HG03025 (cell line): ENCODE measurements around the gene INPP5A.

Source experiments
- ATAC-seq: cut with Tn5 transposase; IDR thresholded peaks from one replicate; pipeline ENCODE4 v1.9.1; 2021; ENCODE audit warnings: mild to moderate bottlenecking, moderate library complexity; ENCODE audit not compliant: unreplicated experiment, low FRiP score

The INPP5A gene

DNA sequence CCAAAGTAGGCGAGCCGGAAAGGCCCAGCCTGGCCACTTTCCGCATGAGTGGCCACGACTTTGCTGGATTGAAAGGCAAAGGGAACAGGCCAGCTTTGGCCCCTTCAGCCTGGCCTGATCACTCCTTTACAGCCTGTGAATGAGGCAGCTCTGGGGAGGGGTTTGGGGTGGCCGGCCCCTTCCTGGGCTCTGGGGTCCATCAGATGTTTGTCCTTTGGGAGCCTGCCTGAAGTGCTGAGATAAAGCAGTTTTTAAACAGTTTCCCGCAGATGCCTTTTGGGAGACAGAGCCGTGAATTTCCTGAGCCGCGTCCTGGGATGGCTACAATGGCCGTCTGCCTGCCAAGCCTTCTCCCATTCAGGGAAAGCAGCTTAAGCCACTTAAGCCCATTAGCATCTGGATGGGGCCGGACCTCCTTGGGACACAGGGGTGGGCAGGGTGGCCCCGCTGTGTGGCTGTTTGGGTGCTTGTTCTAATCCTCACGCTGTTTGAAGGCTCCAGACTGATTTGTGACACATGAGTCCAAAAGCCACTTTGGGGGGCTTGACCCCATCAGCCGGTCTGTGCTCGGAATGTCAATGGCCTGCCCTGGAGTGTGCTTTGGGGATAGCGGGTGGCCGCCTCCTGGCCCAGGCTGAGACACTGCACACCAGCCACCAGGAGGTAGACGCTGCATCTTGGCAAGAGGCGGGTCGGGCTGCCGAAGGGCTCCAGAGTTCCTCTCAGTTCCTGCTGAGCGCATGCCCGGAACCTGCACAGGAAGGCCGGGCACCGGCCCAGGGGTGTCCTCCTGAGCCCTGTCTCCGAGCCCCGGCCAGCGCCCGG lies 209.4 kb downstream of the INPP5A start:
- no peak for ATAC-seq

DNA sequence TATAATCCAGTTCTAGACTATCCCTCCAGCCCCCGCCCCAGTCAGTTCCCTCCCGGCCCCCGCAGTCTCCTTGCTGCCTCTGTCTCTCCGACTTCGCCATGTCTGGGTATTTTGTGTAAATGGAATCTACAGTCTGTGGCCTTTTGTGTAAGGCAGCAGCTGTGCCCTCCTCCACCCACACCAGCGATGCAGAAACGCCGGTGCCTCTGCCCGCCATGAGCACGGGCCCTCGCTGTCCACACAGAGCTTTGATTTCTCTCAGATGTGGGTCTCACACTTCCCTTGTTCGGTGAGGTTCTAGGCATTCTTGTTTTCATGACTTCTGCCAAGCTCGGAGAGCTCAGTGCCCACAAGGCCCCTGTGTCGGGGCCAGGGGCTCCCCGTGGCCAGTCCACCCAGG lies 210.5 kb downstream of the INPP5A start:
- no peak for ATAC-seq

DNA sequence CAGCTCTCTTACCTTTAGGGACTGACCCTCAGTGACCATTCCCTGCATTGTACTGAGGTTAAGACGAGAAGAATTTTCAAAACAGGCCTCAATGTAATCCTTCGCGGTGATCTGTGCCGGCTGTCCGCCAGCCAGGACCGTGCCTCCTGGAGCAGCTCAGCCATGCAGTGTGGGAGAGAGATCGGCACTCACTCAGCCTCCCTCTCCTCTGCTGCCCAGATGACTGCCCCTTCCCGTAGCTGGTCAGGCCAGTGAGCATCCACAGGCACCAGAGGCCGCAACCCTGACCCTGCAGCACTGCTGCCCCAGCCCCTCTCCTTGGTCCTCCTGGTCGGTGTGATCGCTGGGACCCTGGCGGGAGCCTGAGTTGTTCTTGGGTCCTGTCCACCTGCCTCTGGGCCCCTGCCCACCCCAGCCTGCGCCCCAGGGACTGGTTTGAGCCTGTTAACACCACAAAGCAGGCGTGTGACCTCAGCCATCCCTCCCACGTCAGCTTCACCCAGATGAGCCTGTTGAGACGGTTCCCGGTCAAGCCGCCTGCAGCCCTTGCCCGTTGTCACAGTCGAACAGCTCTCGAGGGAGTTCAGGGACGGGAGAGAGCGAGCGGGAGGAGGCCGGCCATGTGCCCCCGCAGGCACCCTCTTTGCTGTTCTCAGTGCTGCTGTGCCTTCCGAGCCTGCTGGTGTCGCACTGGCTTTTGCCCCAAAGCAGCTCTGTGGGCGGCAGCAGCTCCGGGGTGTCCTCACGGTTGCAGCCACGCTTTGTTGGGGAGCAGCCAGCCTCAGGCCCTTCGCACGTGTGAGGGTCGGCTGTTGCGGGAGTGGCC lies 211.2 kb downstream of the INPP5A start:
- ATAC-seq, result no peak

DNA sequence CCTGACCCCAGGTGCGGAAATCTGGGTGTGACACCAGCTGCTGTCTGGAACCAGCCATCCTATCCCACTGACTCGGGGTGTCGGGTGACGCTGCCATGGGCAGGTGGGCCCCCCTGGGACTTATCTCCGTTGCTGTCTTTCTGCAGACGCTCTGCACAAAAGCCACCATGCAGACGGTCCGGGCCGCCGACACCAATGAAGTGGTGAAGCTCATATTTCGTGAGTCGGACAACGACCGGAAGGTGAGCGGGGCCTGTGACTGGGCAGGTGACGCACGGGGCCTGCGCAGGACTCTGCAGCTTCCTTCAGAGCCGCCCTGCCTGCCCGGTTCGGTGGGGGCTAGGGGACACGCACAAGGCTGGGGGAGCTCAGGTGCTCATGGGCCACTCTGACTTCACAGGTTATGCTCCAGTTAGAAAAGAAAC lies 211.8 kb downstream of the INPP5A start:
- ATAC-seq, result no peak

DNA sequence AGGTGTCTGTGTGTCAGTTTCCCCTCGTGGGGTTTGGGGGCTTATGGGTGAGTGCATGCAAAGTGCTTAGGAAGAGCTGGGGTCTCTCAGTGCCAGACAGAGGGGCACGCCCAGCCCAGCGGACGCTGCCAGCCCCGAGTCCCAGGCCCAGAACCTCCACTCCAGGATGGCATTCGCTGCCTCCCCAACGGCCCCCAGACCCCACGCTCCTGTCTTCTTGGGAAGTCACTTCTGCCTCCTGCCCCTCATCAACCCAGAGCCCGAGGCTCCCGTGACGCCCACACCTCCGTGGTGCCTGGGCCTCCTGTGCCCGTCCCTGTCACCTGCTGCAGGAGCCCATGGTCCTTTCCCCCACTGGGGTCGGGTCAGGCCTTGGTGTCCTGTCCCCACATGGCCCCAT lies 213.3 kb downstream of the INPP5A start:
- ATAC-seq, result no peak

DNA sequence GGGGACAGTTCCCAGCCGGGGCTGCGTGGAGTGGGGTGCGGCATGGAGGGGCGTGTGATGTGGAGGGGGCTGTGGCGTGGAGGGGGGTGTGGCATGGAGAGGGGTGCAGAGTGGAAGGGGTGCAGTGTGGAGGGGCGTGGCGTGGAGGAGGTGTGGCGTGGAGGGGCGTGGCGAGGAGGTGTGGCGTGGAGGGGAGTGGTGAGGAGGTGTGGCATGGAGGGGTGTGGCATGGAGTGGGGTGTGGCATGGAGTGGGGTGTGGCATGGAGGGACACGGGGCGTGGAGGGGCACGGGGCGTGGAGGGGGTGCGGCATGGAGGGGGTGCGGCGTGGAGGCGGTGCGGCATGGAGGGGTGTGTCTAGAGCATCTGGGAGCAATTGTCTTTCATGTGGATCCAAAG lies 214.8 kb downstream of the INPP5A start:
- ATAC-seq, result no peak

DNA sequence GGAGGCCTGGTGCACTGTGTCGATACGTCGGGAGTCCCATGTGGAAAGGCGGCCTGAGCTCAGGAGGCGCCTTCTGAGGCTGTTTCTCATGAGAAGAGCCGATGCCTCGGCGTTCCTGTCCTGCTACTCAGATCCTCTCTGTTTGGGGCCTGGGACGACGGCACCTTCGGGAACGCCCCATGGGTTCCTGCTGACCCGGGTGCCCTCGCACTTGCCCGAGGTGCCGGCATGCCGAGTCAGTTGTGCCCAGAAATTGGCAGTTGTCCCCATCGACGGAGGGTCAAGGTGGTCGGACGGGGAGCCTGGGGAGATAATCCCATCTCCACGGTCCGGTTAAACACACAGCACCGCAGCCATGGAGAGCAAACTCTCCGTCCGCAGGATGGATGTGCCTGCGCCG lies 215.4 kb downstream of the INPP5A start:
- no peak for ATAC-seq

DNA sequence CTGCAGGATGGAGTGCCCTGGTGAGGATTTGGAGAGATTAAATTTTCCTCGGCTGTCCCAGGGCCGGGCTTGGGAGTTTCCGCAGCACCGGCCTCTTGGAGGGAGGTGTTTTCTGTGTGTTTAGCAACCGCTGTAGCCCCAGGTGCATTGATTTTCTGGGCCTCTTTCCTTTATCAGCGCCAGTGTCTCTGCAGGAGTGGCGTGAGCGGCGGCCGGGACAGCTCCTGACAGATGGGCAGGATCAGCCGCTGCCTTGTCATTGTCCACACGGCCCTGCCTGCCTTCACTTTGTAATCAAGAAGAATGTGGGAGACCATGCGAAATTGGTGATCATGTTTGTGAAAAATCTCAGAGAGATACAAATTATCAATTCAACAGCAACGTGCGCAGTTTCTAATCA lies 216.0 kb downstream of the INPP5A start:
- no peak for ATAC-seq

DNA sequence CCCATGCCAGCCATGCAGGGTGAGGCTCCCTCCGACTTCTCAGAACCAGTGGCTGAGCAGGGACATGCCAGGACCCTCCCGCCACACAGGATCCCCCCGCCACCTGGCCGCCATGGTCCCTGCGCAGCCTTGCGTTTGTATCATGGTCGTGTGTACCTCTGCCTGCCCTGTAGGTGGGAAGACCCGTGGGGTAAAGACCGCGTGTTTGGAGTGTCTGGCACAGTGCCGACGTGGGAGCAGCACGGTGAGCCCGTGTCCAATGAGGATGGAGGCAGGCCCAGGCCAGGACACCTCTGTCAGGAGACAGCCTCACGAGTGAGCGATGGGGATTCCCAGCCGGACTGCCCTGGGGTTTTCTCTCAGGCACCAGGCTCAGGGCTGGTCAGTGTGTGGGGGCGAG lies 216.5 kb downstream of the INPP5A start:
- no peak for ATAC-seq

DNA sequence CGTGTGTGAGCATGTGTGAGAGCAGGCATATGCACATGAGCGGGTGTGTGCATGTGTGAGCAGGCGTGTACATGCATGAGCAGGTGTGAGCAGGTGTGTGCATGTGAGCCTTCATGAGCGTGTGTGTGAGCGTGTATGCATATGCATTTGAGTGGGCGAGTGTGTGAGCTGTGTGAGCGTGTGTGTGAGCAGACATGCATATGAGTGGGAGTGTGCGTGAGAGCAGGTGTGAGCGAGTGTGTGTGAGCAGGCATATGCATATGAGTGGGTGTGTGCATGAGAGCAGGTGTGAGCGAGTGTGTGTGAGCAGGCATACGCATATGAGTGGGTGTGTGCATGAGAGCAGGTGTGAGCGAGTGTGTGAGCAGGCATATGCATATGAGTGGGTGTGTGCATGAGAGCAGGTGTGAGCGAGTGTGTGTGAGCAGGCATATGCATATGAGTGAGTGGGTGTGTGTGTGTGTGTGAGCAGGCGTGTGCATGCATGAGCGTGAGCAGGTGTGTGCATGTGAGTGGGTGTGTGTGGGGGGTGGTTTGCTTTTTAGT lies 217.7 kb downstream of the INPP5A start:
- ATAC-seq, result no peak

DNA sequence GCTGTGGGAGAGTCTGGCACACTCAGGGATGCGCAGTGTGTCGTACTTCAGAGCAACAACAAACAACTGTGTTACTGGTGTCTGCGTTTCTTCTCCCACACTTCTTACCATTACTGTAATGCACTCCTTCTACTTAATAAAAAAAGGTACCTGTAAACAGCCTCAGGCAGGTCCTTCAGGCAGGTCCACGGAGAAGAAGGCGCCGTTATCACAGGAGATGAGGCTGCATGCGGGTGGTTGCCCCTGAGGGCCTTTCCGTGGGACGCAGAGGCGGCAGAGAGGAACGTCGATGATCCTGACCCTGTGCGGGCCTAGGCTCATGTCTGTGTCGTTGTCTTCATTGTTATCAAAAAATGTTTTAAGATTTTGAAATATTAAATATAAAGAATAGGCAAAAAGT lies 219.0 kb downstream of the INPP5A start:
- ATAC-seq, result no peak

DNA sequence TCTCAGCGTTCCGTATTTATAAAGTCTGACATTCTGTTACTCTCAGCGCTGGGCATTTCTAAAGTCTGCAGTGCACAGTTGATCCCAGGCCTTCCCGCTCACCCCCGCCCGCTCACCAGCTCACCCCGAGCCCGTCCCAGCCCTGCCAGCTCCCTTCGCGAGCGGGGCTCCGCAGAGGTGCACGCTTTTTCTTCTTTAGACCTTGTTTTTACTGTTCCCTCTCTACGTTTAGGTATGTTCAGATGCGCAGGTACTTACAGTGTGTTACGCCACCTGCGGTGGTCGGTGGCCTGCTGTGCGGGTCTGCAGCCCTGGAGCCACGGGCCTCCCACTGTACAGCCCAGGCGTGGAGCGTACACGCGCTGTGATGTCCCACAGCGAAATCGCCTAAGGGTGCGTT lies 219.6 kb downstream of the INPP5A start:
- no peak for ATAC-seq

DNA sequence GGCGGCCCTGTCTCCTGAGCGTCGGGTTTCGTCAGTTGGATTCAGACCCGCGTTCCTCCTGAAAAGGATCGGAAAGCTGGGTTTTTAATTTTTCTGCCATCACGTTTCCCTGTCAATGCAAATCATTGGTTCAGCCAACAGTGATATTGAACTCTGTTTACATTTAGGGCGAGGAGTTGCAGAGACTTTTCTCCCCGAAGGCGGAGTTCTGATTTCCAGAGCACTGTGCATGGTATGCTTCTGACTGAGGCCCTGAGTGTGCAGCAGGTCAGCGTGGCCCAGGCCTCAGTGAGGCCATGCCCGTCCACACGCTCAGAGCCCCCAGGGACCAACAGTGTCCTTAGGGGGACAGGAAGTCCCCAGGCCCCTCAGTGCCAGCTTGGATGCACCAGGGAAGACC lies 221.3 kb downstream of the INPP5A start:
- ATAC-seq, result no peak

DNA sequence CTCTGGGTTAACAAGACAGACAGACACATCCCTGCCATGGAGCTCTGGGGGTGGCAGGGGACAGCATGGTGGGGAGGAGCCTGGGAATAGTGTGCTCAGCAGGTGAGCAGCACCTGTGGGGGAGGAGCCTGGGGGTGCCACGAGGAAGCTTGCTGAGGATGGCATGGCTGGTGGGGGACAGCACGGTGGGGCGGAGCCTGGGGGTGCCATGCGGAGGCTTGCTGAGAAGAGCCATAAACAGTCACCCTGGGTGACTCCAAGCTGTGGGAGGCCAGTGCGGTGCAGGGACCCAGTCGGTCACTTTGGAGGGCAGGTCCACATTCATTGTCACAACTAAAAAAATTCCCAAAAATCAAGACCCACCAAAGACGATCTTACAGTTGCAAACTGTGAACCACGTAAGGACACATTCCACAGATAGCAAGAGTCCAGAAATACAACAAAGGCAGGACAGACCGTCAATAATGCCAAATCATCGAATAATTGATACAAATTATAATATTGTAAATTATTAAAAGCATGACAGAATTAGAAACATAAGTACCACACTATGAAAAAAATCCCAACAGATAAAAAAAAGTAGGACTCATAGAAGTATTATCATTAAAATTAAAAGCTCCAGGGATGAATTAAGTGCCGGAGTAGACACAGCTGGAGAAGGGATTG lies 223.9 kb downstream of the INPP5A start:
- no peak for ATAC-seq

DNA sequence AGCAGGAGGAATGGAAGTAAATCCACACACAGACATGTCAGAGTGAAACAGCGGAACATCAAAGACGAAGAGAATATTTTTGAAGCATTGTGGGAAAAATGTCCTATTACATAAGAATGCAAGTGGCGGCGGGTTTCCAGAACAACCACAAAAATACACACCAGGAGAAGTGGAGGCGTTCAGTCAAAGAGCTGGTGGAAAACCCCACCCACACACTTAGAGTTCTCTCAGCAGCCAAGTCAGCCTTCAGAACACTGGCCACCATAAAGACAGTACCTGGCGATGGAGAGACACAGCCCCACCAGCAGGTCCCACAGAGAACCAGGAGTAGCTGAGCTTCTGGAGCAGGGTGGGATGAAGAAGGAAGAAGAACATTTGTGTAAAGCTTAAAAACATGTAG lies 224.7 kb downstream of the INPP5A start:
- ATAC-seq, result no peak

DNA sequence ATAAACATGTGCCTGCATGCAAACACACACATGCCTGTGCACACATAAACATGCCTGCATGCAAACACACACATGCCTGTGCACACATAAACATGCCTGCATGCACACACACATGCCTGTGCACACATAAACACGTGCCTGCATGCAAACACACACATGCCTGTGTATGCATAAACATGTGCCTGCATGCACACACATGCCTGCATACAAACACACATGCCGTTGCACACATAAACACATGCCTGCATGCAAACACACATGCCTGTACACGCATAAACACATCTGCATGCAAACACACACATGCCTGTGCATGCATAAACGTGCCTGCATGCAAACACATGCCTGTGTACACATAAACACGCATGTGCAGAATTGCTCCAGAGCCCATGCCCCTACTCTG lies 226.0 kb downstream of the INPP5A start:
- ATAC-seq, result no peak

DNA sequence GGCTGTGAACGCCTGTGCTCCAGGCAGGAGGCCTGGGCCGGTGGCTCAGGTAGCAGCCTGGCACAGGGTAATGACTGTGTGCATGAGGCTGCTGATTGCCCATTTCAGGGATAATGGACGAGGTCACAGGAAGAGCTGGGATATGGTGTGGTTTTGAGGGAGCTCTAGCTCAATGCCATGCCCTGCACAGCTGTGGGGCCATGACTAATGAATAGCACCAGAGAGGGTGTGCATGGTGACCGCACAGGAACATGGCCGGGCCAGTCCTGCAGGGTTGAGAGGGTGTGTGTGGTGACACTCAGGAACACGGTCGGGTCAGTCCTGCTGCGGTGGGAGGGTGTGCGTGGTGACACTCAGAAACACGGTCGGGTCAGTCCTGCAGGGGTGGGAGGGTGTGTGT lies 226.5 kb downstream of the INPP5A start:
- ATAC-seq, result no peak

DNA sequence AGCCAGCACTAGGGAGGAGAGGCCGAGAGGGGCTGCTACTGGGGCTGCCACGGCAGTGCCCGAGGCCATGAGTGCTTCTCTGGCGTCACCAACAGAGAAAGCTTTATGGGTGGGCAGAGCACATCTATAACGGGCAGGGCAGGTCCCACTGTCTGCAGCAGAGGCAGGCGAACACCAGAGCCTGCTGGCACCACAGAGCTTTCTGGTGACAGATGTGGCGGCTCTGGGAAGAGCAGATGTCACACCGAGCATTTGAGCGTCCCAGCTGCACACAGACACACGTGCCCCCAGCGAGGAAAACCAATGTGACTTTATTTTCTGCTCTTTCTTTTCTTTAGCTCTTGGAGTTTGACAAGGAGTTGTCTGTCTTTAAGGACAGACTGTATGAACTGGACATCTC lies 227.8 kb downstream of the INPP5A start:
- no peak for ATAC-seq

DNA sequence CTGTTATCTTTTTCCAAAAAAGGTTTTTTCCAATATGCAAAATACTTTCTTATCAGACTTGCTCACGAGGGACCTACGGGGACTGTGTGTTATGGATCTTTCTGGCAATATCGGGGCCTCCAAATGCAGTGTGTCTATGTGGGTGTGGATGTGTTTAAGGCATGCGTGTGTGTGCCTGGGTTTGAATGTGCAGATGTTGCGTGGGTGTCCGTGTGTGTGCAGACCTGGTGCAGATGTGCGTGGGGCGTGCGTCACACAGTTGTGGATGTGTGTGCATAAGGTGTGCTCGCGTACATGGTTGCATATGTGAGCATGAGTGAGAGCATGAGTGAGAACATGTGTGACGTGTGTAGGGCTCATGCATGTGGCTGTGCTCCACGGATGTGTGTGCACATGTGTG lies 228.7 kb downstream of the INPP5A start:
- ATAC-seq, result no peak

DNA sequence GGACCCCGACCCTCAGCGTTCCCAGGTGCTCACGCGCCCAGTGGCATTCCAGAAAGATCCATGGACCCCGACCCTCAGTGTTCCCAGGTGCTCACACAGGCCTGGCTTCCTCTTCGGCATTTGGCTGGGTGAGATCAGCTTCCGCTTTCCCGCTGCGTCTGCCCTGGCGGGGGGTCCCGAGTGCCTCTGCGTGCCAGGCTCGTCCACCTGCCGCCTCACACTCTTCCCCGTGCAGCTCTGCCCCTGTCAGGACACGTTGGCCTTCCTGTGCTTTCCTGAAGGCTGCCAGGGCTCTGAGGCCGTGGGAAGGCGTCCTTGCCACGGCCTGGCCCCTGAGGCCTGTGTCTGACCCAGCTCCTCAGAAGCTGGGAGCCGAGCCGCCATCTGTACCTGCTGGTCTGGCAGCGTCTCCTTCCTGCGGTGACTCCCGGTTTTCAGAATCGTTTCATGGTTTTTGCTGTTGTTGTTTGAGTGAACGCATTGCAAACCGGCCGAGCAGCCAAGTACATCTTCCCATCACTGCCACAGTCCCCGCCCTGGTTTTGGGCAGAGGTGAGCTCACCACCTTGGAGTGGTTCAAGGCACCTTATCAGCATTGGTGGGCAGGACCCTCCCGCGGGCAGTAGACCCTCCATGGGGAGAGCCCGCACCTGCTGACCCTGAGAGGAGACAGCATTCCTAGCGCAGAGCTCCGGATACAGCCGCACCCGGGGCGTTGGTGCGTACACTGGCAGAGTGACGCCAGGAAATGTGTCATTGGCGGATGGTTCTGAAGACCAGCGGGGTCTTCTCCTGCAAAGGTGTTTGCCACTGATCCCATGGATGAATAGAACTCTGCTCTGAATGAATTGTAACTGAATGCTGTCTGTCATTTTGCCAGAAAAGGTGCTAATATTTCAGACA lies 231.0 kb downstream of the INPP5A start:
- ATAC-seq, result no peak
